Skeletal muscle tissue (tissue), 4 donors: ENCODE results near the gene EPS8. TPM values are rescaled to one million over a fixed set of nuclear protein-coding genes. Genes with fewer than 3 reads are reported as not detected.

Source experiments
- H3K27ac ChIP-seq: one replicate; pipeline ENCODE4 v1.7.0; 2013; ENCODE audit warnings: mild to moderate bottlenecking, low read depth, low read length, inconsistent platforms
- H3K27me3 ChIP-seq, 3 donors: one replicate each; pipeline ENCODE4 v1.7.0; 2013; ENCODE audit warnings: low read length in 3 of 3; ENCODE audit not compliant: control insufficient read depth in 3 of 3, insufficient read depth in 3 of 3
- H3K36me3 ChIP-seq, 3 donors: one replicate each; pipeline ENCODE4 v1.7.0; 2013; ENCODE audit warnings: low read length in 3 of 3; ENCODE audit not compliant: control insufficient read depth in 3 of 3, insufficient read depth in 3 of 3
- H3K4me1 ChIP-seq, 3 donors: one replicate each; pipeline ENCODE4 v1.7.0; 2013; ENCODE audit warnings: low read length in 3 of 3, mild to moderate bottlenecking in 3 of 3; ENCODE audit not compliant: control insufficient read depth in 3 of 3, insufficient read depth in 3 of 3
- H3K4me3 ChIP-seq, 3 donors: one replicate each; pipeline ENCODE4 v1.7.0; 2013; ENCODE audit warnings: low read length in 3 of 3
- H3K9ac ChIP-seq, 3 donors: one replicate each; pipeline ENCODE4 v1.7.0; 2013; ENCODE audit warnings: low read length in 3 of 3, mild to moderate bottlenecking in 3 of 3, moderate library complexity in 2 of 3, low read depth in 1 of 3
- H3K9me3 ChIP-seq, 3 donors: one replicate each; pipeline ENCODE4 v1.7.0; 2013; ENCODE audit warnings: low read length in 3 of 3; ENCODE audit not compliant: control insufficient read depth in 3 of 3
- total RNA-seq: library from RNA; depleted of rRNA; stranded (reverse); fragments of >200 nt; gene quantifications from one replicate; pipeline ENCODE4 v1.2.3, GENCODE V29; 2014
- donor health status: Osteomylitis.

EPS8 gene
- total RNA-seq, 1 donor from 2014 or later = 27.7 TPM

DNA sequence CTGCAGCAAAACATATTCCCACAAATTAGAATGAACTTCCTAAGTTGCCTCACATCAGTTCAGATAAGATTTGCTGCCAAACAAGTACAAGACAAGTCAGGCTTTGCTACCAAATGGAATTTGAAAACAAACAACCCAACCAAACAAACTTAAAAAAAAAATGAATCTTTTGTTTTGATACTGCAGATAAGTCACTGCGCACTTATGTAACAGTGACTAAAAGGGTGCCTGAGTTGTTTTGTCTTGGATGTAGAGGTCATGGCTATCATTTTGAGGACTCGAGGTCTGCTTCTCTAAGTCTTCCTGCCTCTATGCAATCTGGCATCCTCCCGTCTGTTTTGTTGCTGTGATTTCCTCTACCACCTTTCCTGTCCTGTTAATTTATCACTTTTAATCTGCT lies 11.1 kb upstream of the EPS8 start:
- H3K27me3 ChIP-seq = no peaks in the 10 kb centered on the region
- no peaks in the 10 kb centered on the region for H3K9me3 ChIP-seq
- no peaks in the 10 kb centered on the region for H3K4me1 ChIP-seq
- H3K4me3 ChIP-seq = no peak overlapping the region
- no peaks in the 10 kb centered on the region for H3K36me3 ChIP-seq
- no peak overlapping the region for H3K27ac ChIP-seq
- no peak overlapping the region for H3K9ac ChIP-seq

DNA sequence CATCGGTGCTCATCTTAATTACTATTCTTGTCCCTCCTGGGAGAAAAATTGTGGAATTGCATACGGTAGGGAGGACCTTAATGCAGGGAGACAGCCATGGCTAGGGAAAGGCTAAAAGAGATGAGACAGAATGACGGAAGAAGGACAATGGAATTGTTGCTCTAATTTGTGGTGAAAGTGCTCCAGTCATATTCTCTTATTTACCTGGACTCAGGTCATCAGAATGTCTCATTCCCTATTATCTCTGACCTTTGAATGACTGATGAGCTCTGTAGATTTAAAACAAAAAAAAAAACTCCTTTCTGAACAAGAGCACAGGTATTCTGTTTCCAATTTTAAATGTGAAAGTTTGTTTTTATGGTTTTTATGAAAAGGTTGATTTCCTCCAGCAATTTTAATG lies 8.6 kb upstream of the EPS8 start:
- H3K27me3 ChIP-seq = no peaks in the 10 kb centered on the region
- H3K9me3 ChIP-seq = no peaks in the 10 kb centered on the region
- no peak overlapping the region for H3K9ac ChIP-seq
- H3K36me3 ChIP-seq = no peaks in the 10 kb centered on the region
- no peak overlapping the region for H3K4me3 ChIP-seq
- H3K4me1 ChIP-seq = no peaks in the 10 kb centered on the region
- no peak overlapping the region for H3K27ac ChIP-seq

GRCh38 chr12:15796493-15797141 lies 7.4 kb upstream of the EPS8 start:
- H3K4me1 ChIP-seq = no peaks in the 10 kb centered on the region
- no peaks in the 10 kb centered on the region for H3K9me3 ChIP-seq
- no peak overlapping the region for H3K27ac ChIP-seq
- no peaks in the 10 kb centered on the region for H3K27me3 ChIP-seq
- H3K4me3 ChIP-seq = no peak overlapping the region
- no peak overlapping the region for H3K9ac ChIP-seq
- H3K36me3 ChIP-seq = no peaks in the 10 kb centered on the region

DNA sequence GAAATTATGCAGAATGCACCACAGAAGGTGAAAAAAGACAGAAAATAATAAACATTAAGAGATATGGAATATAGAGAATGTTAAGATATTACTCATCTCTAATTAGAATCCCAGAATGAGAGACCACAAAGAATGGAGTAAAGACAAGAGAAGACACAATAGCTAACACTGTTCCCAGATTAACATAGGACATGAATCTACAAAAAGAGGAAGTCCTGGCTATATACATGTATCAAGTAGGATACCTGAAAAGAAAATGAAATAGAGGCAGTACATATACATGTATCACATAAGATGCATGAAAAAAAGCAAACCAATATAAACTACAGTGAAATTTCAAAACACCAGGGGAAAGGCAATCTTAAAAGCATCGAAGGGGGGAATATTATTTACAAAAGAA lies 5.6 kb upstream of the EPS8 start:
- H3K9ac ChIP-seq = no peak overlapping the region
- no peaks in the 10 kb centered on the region for H3K9me3 ChIP-seq
- H3K4me1 ChIP-seq = peaks cover under 1 to 4% (median 2%) of the 10 kb centered on the region in 3 donors
- H3K36me3 ChIP-seq = no peaks in the 10 kb centered on the region
- no peaks in the 10 kb centered on the region for H3K27me3 ChIP-seq
- H3K27ac ChIP-seq = no peak overlapping the region
- H3K4me3 ChIP-seq = no peak overlapping the region

DNA sequence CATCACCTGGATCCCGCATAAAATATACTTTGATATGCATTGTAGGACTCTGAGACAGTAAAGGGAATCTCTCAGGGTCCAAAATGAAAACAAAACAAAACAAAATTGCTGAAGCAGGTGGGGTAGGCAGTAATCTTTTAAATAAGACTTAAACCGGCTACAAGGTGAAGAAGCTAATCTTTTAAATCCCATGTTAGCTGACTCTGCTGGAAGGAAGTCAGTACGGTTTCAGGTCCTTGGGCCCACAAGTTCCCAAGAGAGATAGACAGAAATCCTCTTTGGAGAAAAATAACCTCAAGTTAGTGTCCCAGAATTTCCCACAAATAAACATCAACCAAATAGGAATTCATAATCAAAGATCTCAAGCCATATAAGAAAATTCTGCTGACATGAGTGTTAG lies 5.0 kb upstream of the EPS8 start:
- H3K9me3 ChIP-seq = no peaks in the 10 kb centered on the region
- H3K36me3 ChIP-seq = no peaks in the 10 kb centered on the region
- H3K4me3 ChIP-seq = no peak overlapping the region
- H3K27ac ChIP-seq = no peak overlapping the region
- H3K9ac ChIP-seq = no peak overlapping the region
- H3K27me3 ChIP-seq = no peaks in the 10 kb centered on the region
- peaks cover 3 to 8% (median 6%) of the 10 kb centered on the region in 3 donors for H3K4me1 ChIP-seq

DNA sequence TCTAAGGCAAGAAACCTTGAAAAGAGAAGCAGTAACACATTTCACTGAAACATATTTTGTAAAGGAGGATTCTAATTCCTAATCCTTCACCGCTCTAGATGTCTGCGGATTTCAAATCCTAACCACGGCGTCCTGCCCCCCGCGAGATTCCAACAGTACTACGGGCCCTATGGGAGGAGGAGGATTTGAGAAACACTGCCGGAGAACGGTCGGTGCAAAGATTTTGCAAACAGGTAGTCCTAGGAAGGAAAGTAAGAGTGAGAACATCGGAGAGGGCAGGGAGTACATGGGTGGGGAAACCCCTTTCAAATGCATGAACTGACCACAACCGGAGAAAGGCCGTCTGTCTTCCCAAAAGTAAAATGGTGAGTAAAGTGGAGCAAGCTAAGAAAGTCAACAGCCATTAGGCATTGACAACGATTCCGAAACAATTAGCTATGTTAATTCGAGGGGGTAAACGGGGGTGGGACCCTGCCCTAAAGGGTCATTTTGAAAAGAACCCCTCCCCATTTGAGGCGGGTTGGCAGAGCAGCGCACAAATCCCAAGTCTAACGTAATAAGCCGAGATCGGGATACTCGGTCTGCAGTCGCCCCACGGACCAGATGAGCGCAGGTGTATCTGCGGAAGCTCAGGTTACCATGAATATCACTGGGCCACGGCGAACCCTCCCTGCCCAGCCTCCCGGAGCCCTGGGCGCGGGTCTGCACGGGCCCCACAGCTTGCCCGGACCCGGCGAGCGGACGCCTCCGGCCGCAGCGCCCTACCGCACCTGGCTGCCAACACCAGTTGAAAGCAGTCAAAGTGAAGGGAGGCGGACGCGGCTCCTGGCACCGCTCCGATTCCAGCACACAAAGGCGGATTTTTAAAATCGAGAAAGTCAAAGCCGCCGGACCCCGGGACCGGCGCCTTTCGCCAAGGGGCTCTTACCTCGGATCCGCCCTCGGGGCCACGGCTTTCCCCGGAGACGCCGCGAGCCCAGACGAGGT lies 662 bp downstream of the EPS8 start:
- Histone ChIP-seq H3K27me3 (no peaks in the 10 kb centered on the region), H3K9ac (peak overlapping the region; percentile 83 to 84 (median 84)), H3K36me3 (no peaks in the 10 kb centered on the region), H3K27ac (peak overlapping the region; percentile 74), H3K4me3 (peak overlapping the region; percentile 89 to 92 (median 90)), H3K4me1 (peaks cover 8 to 13% (median 11%) of the 10 kb centered on the region in 3 donors), H3K9me3 (no peaks in the 10 kb centered on the region)

DNA sequence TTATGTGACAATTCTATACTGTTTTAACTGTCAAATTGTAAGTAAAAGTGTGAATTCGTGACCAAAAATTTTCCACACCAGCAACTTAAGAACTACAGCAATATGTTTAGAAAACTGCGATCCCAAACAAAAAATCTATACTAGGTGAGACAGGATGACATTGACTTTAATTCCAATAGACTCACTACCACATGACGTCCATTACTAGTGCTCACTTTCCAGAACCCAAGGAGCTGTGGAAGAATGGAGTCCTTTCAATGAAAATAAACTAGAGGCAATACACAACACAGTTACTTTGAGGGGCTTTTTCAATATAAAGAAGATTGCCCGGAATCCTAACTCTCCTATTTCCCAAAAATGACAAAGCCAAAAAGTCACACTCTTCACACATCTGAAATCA lies 1.4 kb downstream of the EPS8 start:
- H3K4me1 ChIP-seq = peaks cover 8 to 13% (median 11%) of the 10 kb centered on the region in 3 donors
- peak overlapping the region; percentile 74 for H3K27ac ChIP-seq
- H3K36me3 ChIP-seq = no peaks in the 10 kb centered on the region
- peak overlapping the region in 2 of 3 donors; percentile 83 to 84 for H3K9ac ChIP-seq
- H3K27me3 ChIP-seq = no peaks in the 10 kb centered on the region
- H3K9me3 ChIP-seq = no peaks in the 10 kb centered on the region
- H3K4me3 ChIP-seq = peak overlapping the region; percentile 89 to 92 (median 90)

DNA sequence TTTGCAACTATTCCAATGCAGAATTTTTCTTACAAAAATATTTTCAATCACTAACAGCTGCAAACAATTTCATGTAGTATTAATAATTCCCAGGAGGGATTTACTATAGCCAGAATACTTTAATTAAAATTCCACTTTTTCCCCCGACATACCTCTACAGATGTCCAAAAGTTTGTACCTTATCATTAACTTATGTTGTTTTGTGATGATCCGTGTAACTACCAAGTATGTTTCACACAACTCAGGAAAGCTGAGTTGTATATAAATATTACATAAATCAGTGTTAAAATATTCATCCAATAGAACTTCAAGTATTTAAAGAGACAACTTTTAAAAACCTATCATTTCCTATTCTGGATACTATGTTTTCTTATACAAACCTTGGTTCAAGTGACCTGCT lies 2.4 kb downstream of the EPS8 start:
- Histone ChIP-seq H3K36me3 (no peaks in the 10 kb centered on the region), H3K9me3 (no peaks in the 10 kb centered on the region), H3K27ac (no peak overlapping the region), H3K27me3 (no peaks in the 10 kb centered on the region), H3K4me3 (peak overlapping the region in 1 of 3 donors; percentile 92), H3K4me1 (peaks cover 8 to 13% (median 11%) of the 10 kb centered on the region in 3 donors), H3K9ac (no peak overlapping the region)

GRCh38 chr12:15783288-15783687 lies 5.9 kb downstream of the EPS8 start:
- H3K27ac ChIP-seq = no peak overlapping the region
- no peak overlapping the region for H3K4me3 ChIP-seq
- H3K9me3 ChIP-seq = no peaks in the 10 kb centered on the region
- peaks cover 0 to 3% (median 0%) of the 10 kb centered on the region in 3 donors for H3K4me1 ChIP-seq
- no peaks in the 10 kb centered on the region for H3K36me3 ChIP-seq
- no peak overlapping the region for H3K9ac ChIP-seq
- no peaks in the 10 kb centered on the region for H3K27me3 ChIP-seq

DNA sequence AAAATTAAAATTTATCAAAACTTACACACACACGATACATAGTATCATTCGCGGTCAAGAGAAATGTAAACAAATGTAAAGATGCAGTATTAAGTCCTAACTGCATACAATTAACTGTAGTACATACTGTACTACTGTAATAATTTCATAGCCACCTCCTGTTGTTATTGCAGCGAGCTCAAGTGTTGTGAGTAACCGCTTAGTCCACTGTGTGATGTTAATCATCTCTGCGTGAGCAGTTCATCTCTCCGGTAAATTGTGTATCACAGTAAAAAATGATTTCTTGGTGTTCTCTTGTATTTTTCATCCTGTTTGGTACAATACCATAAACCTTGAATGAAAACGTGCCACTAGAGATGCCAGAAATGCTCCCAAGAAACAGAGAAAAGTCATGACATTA lies 6.5 kb downstream of the EPS8 start:
- Histone ChIP-seq H3K9ac (no peak overlapping the region), H3K9me3 (no peaks in the 10 kb centered on the region), H3K4me3 (no peak overlapping the region), H3K4me1 (no peaks in the 10 kb centered on the region), H3K27me3 (no peaks in the 10 kb centered on the region), H3K36me3 (no peaks in the 10 kb centered on the region), H3K27ac (no peak overlapping the region)
